ENCODE data around the gene ROBO1. TPM values are rescaled to one million over a fixed set of nuclear protein-coding genes. Genes with fewer than 3 reads are reported as not detected.

Gene ROBO1
- total and polyA plus RNA-seq, 2 of the 8 experiments (the other 6 are each of a cell fraction or from before 2014, with no cell fraction given) = 51.4 to 91.0 TPM

- H4K5ac ChIP-seq (ENCODE audit: insufficient read length, low read depth, low read length) = no peak overlapping the region
- H2AFZ ChIP-seq (ENCODE audit: low read length) = no peak overlapping the region
- H4K20me1 ChIP-seq (replicated peaks in 1 of 2; ENCODE audit: control insufficient read depth in 1 of 2, insufficient read depth in 2 of 2, low read length in 2 of 2) = no peaks in the 10 kb centered on the region
- 88% methylated on average over 2 of the region's 2 CpGs; no CpG with 5 or more reads in 1 of the 2 experiments for WGBS, 2 experiments (ENCODE audit: extremely low coverage in 1 of 2, insufficient coverage in 1 of 2, insufficient read length in 1 of 2, insufficient replicate concordance in 2 of 2, low coverage in 1 of 2, low lambda C conversion rate in 2 of 2, missing lambda C conversion rate in 1 of 2)
- no peak overlapping the region for H2AK5ac ChIP-seq (ENCODE audit: low read depth, low read length)
- no peaks in the 10 kb centered on the region for H3K79me1 ChIP-seq (ENCODE audit: low read depth, low read length)
- no peak overlapping the region for H3K9ac ChIP-seq (replicated peaks in 1 of 4; ENCODE audit: extremely low read depth in 1 of 4, low read depth in 3 of 4, low read length in 3 of 4)
- no peaks in the 10 kb centered on the region for H3K36me3 ChIP-seq (ENCODE audit: control insufficient read depth in 2 of 4, insufficient read depth in 4 of 4, low read length in 3 of 4)
- H2BK12ac ChIP-seq (ENCODE audit: low read depth, low read length) = no peak overlapping the region
- H2BK120ac ChIP-seq (replicated peaks; ENCODE audit: low read depth, low read length) = no peak overlapping the region
- no peak overlapping the region for H3K4me3 ChIP-seq (ENCODE audit: extremely low read depth in 1 of 4, insufficient read depth in 2 of 4, low read depth in 3 of 4, low read length in 4 of 4)
- no peak overlapping the region for H3K18ac ChIP-seq (ENCODE audit: extremely low read depth, low read length)
- H4K91ac ChIP-seq (replicated peaks; ENCODE audit: insufficient read length, low read length) = no peak overlapping the region
- H3K79me2 ChIP-seq (ENCODE audit: control insufficient read depth in 1 of 2, insufficient read depth in 2 of 2, low read length in 2 of 2) = peaks cover 0 to 5% of the 10 kb centered on the region in 2 experiments; a peak in 1 of 4 replicates
- no peak overlapping the region for H3K4me2 ChIP-seq (ENCODE audit: insufficient read depth in 1 of 2, low read depth in 2 of 2, low read length in 2 of 2)
- no peak overlapping the region for H3K14ac ChIP-seq (ENCODE audit: insufficient read length)
- no peak overlapping the region for H3K56ac ChIP-seq (replicated peaks; ENCODE audit: insufficient read length, low read depth, low read length)
- FAIRE-seq (no peak), DNase-seq (ENCODE audit: low read depth in 1 of 2, low spot score in 2 of 2) (no peak)
- ChIA-PET CTCF (ENCODE audit: partially characterized antibody) (no interaction called here), POLR2A (ENCODE audit: partially characterized antibody) (no interaction called here)
- H3K4ac ChIP-seq (replicated peaks; ENCODE audit: insufficient read length, low read depth, low read length) = no peak overlapping the region
- H2BK20ac ChIP-seq (ENCODE audit: low read length) = no peak overlapping the region
- H2BK15ac ChIP-seq (ENCODE audit: low read length) = no peak overlapping the region
- H3K27me3 ChIP-seq (replicated peaks in 1 of 4; ENCODE audit: control insufficient read depth in 3 of 4, extremely low read depth in 1 of 4, insufficient read depth in 3 of 4, low read length in 3 of 4) = no peaks in the 10 kb centered on the region
- no peaks in the 10 kb centered on the region for H3K23me2 ChIP-seq (ENCODE audit: low read depth, low read length)
- H3K23ac ChIP-seq (ENCODE audit: insufficient read length) = no peak overlapping the region
- H4K8ac ChIP-seq (ENCODE audit: extremely low read depth, insufficient read depth, low read length) = no peak overlapping the region
- H2BK5ac ChIP-seq (ENCODE audit: low read depth, low read length) = no peak overlapping the region
- H3K9me3 ChIP-seq (ENCODE audit: insufficient read depth in 2 of 2, low read depth in 1 of 2, low read length in 1 of 2) = no peaks in the 10 kb centered on the region
- peaks cover 0 to 5% (median 1%) of the 10 kb centered on the region in 4 experiments; a peak in 2 of 7 replicates for H3K4me1 ChIP-seq (replicated peaks in 1 of 4; ENCODE audit: control insufficient read depth in 3 of 4, insufficient read depth in 4 of 4, low read length in 3 of 4)
- no peak overlapping the region for H3K27ac ChIP-seq (ENCODE audit: low read depth, low read length)
- TF ChIP-seq SIX5 (IDR thresholded peaks at IDR 0.05; ENCODE audit: low read depth, low read length) (no peak), KDM4A (IDR thresholded peaks at IDR 0.05; ENCODE audit: low read depth, low read length, severe bottlenecking) (no peak), CBX5 (IDR thresholded peaks at IDR 0.05; ENCODE audit: low read depth, low read length) (no peak), RBBP5 (IDR thresholded peaks at IDR 0.05; ENCODE audit: borderline replicate concordance, low read depth, low read length) (no peak), TAF7 (optimal IDR thresholded peaks at IDR 0.05; ENCODE audit: borderline replicate concordance, low read depth, low read length) (no peak), RXRA (IDR thresholded peaks at IDR 0.05; ENCODE audit: insufficient read depth, low read depth, low read length) (no peak), SIRT6 (IDR thresholded peaks at IDR 0.05; ENCODE audit: low read length) (no peak), MAX (IDR thresholded peaks at IDR 0.05) (no peak), SIN3A (conservative IDR thresholded peaks at IDR 0.05 in 1 of 2, IDR thresholded peaks at IDR 0.05 in 1 of 2; ENCODE audit: low read depth in 1 of 2, low read length in 2 of 2) (no peak), MAFK (IDR thresholded peaks at IDR 0.05; ENCODE audit: low read depth, low read length) (no peak)
Measured at GRCh38 chr3:78738833-78739232, 1029.0 kb downstream of the ROBO1 start.
